VCaP (cell line): ENCODE measurements around the gene ROR2.

Source experiments
- H3K27ac ChIP-seq: fragments of 450-650 bp; 2 replicates; pipeline ENCODE4 v1.5.1; 2017
- CTCF ChIP-seq: fragments of 450-650 bp; conservative IDR thresholded peaks from 2 replicates; pipeline ENCODE4 v1.5.1; 2017; ENCODE audit warnings: mild to moderate bottlenecking, moderate library complexity

ROR2 gene

GRCh38 chr9:91578911-91579310 is 371.1 kb downstream of the ROR2 start:
- TF ChIP-seq CTCF = no peak

GRCh38 chr9:91577633-91578061 is 372.4 kb downstream of the ROR2 start:
- no peak overlapping the region for H3K27ac ChIP-seq
- no peak for TF ChIP-seq CTCF

More at GRCh38 chr9:91578911-91579310, 371.1 kb downstream of the ROR2 start:
- H3K27ac ChIP-seq = no peak overlapping the region

- H3K27ac ChIP-seq = no peak overlapping the region
- no peak for TF ChIP-seq CTCF
Measured at GRCh38 chr9:91572811-91573210, 377.2 kb downstream of the ROR2 start.

- no peak overlapping the region for H3K27ac ChIP-seq
- TF ChIP-seq CTCF = no peak
Measured at GRCh38 chr9:91572044-91572443, 378.0 kb downstream of the ROR2 start.

GRCh38 chr9:91571036-91571435 is 379.0 kb downstream of the ROR2 start:
- TF ChIP-seq CTCF = no peak
- H3K27ac ChIP-seq = no peak overlapping the region

GRCh38 chr9:91567642-91568274 is 382.3 kb downstream of the ROR2 start:
- no peak for TF ChIP-seq CTCF
- no peak overlapping the region for H3K27ac ChIP-seq

GRCh38 chr9:91564081-91564670 is 385.9 kb downstream of the ROR2 start:
- no peak for TF ChIP-seq CTCF
- no peak overlapping the region for H3K27ac ChIP-seq
